ENCODE measurements around the gene PRLR.

Gene PRLR

DNA sequence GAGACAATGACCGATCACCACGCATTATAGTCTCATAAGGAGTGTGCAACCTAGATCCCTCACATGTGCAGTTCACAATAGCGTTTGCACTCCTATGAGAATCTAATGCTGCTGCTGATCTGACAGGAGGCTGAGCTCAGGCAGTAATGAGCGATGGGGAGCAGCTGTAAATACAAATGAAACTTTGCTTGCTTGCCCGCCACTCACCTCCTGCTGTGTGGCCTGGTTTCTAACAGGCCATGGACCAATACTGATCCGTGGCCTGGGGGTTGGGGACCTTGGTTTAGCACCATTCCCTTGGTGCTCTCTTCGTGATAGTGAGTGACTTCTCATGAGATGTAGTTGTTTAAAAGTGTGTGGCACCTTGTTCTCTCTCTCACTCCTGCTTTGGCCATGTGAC, 50.2 kb downstream of the PRLR start:
- Histone ChIP-seq H3K4me3 (ENCODE audit: low read depth, low read length) (no peak overlapping the region), H3K27ac (no peak overlapping the region), H3K27me3 (replicated peaks) (peaks cover 2% of the 10 kb centered on the region), H3K36me3 (replicated peaks) (no peaks in the 10 kb centered on the region)
- no peak for DNase-seq
- TF ChIP-seq, protein P1, sequence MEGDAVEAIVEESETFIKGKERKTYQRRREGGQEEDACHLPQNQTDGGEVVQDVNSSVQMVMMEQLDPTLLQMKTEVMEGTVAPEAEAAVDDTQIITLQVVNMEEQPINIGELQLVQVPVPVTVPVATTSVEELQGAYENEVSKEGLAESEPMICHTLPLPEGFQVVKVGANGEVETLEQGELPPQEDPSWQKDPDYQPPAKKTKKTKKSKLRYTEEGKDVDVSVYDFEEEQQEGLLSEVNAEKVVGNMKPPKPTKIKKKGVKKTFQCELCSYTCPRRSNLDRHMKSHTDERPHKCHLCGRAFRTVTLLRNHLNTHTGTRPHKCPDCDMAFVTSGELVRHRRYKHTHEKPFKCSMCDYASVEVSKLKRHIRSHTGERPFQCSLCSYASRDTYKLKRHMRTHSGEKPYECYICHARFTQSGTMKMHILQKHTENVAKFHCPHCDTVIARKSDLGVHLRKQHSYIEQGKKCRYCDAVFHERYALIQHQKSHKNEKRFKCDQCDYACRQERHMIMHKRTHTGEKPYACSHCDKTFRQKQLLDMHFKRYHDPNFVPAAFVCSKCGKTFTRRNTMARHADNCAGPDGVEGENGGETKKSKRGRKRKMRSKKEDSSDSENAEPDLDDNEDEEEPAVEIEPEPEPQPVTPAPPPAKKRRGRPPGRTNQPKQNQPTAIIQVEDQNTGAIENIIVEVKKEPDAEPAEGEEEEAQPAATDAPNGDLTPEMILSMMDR (IDR thresholded peaks at IDR 0.05; ENCODE audit: low read depth, low read length, missing control alignments) = no peak
- in situ Hi-C loops (cut with HindIII; ENCODE audit: low pct_ligation_motif_present, low sequenced_read_pairs) = loop anchor here (25.0 kb wide), 1 partner anchor 93 kb away; no protein-coding TSS in a partner anchor

DNA sequence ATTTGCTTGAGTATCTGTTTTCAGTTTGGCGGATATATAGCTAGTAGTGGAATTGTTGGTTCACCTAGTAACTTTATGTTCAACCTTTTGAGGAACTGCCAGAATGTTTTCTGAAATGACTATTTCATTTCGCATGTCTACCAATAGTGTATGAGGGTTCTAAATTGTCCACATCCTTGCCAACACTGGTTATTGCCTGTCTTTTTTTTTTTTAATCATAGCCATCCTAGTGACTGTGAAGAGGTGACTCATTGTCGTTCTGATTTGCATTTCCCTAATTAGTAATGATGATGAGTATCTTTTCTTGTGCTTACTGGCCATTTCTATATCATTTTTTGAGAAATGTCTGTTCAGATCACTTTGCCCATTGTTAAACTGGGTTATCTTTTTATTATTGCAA, 52.5 kb downstream of the PRLR start:
- TF ChIP-seq, protein P1 (IDR thresholded peaks at IDR 0.05; ENCODE audit: low read depth, low read length, missing control alignments) = no peak
- DNase-seq = no peak
- in situ Hi-C loops (cut with HindIII; ENCODE audit: low pct_ligation_motif_present, low sequenced_read_pairs) = loop anchor here (25.0 kb wide), 1 partner anchor 90 kb away; no protein-coding TSS in a partner anchor
- Histone ChIP-seq H3K27ac (no peak overlapping the region), H3K27me3 (replicated peaks) (no peaks in the 10 kb centered on the region), H3K36me3 (replicated peaks) (no peaks in the 10 kb centered on the region), H3K4me3 (ENCODE audit: low read depth, low read length) (no peak overlapping the region)

DNA sequence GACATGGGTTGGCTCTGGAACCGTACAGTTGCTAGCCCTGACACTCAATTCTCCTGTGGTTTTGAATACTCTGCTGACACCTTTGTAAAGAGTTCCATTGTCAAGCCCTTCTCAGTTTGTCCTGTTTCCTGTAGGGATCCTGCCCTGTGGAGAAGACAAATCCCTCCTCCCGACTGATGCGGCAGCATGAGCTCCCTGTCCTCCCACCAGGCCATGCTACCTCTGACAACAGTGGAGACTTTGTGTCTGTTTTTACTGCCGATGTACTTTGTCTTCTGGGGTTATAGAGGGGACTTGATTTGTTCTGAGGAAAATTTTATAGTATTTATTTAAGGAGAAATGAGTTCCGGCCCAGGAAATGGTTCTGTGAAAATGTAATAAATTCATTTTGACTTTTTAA, 57.8 kb downstream of the PRLR start:
- Histone ChIP-seq H3K4me3 (ENCODE audit: low read depth, low read length) (no peak overlapping the region), H3K27ac (no peak overlapping the region), H3K36me3 (replicated peaks) (no peaks in the 10 kb centered on the region), H3K27me3 (replicated peaks) (no peaks in the 10 kb centered on the region)
- in situ Hi-C loops (cut with HindIII; ENCODE audit: low pct_ligation_motif_present, low sequenced_read_pairs) = no loop called here
- no peak for DNase-seq
- TF ChIP-seq, protein P1 (IDR thresholded peaks at IDR 0.05; ENCODE audit: low read depth, low read length, missing control alignments) = no peak

DNA sequence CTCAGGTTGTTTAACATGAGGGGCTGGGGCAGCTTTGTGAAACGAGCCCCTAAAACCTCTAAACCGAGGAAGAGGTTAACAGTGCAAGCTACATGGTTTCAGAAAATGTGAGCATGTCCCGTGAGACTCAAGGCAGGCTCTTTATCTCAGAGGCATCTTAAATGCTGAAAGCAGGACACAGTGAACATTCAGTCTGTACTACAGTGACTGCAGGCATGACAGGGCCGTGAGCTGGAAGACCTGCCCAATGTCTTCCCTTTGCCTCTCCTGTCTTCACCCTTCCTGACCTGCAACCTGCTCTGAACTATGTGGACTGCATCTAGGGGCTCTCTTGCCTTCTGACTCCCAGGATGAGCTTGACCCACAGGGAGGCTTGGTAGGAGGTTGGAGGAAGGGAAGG, 58.3 kb downstream of the PRLR start:
- in situ Hi-C loops (cut with HindIII; ENCODE audit: low pct_ligation_motif_present, low sequenced_read_pairs) = no loop called here

DNA sequence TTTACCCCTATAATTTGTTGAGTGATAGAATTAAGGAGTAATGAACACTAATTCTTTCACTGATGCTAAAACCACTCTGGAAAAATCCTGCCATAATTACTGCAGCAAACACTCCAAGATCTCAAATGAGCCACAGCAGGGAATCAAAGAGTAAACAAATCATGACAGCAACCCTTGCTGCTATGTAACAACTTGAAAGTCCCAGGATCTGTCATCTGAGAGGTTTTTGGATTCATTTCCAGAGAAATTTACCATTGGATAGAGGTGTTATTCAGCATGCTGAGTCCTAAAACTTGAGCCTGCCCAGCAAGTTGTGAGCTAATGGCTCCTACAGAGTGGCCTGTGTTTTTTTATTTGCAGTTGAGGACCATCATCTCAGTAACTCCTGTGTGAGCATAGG, 59.2 kb downstream of the PRLR start:
- Histone ChIP-seq H3K27me3 (replicated peaks) (no peaks in the 10 kb centered on the region), H3K27ac (no peak overlapping the region), H3K36me3 (replicated peaks) (no peaks in the 10 kb centered on the region), H3K4me3 (ENCODE audit: low read depth, low read length) (no peak overlapping the region)
- DNase-seq = no peak
- in situ Hi-C loops (cut with HindIII; ENCODE audit: low pct_ligation_motif_present, low sequenced_read_pairs) = no loop called here
- TF ChIP-seq, protein P1 (IDR thresholded peaks at IDR 0.05; ENCODE audit: low read depth, low read length, missing control alignments) = no peak

More for the DNA sequence above, 58.3 kb downstream of the PRLR start:
- no peak overlapping the region for H3K27ac ChIP-seq
- TF ChIP-seq, protein P1 (IDR thresholded peaks at IDR 0.05; ENCODE audit: low read depth, low read length, missing control alignments) = no peak
- no peaks in the 10 kb centered on the region for H3K36me3 ChIP-seq (replicated peaks)
- H3K27me3 ChIP-seq (replicated peaks) = no peaks in the 10 kb centered on the region
- no peak for DNase-seq
- no peak overlapping the region for H3K4me3 ChIP-seq (ENCODE audit: low read depth, low read length)

DNA sequence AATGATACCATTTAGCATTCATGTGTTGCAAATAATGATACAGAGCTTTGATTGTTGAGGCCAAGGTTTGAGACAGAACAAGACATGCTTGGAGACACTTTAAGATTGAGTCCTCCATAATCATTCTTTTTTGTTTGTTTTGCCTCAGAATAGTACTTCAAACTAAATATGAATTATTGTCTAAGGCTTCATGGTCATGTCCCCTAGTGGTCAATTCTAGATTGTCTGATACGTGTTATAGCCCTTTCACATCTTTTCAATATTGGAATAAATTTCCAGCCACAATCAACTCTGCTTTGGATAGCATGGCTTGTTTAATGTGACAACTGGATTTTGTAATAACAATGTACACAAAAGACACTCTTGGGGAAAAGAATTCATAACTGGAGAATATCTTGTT, 64.2 kb downstream of the PRLR start:
- Histone ChIP-seq H3K4me3 (ENCODE audit: low read depth, low read length) (no peak overlapping the region), H3K27me3 (replicated peaks) (no peaks in the 10 kb centered on the region), H3K27ac (no peak overlapping the region), H3K36me3 (replicated peaks) (no peaks in the 10 kb centered on the region)
- in situ Hi-C loops (cut with HindIII; ENCODE audit: low pct_ligation_motif_present, low sequenced_read_pairs) = no loop called here
- TF ChIP-seq, protein P1 (IDR thresholded peaks at IDR 0.05; ENCODE audit: low read depth, low read length, missing control alignments) = peak; percentile 29
- no peak for DNase-seq
